CD14-positive monocyte (primary cell): ENCODE data around the gene TTC38. TPM values are rescaled to one million over a fixed set of nuclear protein-coding genes. Genes with fewer than 3 reads are reported as not detected.

Experiments
- DNase-seq, 3 donors: peaks; one replicate each; pipeline ENCODE4 v3.0.0-alpha.2; 2011 to 2022
- H2AFZ ChIP-seq: 2 replicates; pipeline ENCODE4 v1.6.0; 2012; ENCODE audit warnings: mild to moderate bottlenecking, low read depth, low read length, inconsistent platforms; ENCODE audit not compliant: insufficient read depth, poor library complexity, severe bottlenecking
- H3K27ac ChIP-seq, 2 donors: 1 replicate in 1 of 2; 2 replicates in 1 of 2; pipeline ENCODE4 v1.5.1; 2012 to 2013; ENCODE audit warnings: low read length in 2 of 2, control low read depth in 1 of 2, inconsistent platforms in 1 of 2, low read depth in 1 of 2, mild to moderate bottlenecking in 1 of 2
- H3K27me3 ChIP-seq, 2 donors: one replicate each; pipeline versions ENCODE4 v1.6.0 to v1.6.1; 2011 to 2013; ENCODE audit warnings: low read length in 2 of 2; ENCODE audit not compliant: control insufficient read depth in 2 of 2, insufficient read depth in 2 of 2
- H3K36me3 ChIP-seq, 2 donors: replicated peaks in 1 of 2; 1 replicate in 1 of 2; 2 replicates in 1 of 2; pipeline versions ENCODE4 v1.5.1 to v1.6.1; 2012 to 2013; ENCODE audit warnings: low read length in 2 of 2, control low read depth in 1 of 2, inconsistent platforms in 1 of 2, mild to moderate bottlenecking in 1 of 2; ENCODE audit not compliant: insufficient read depth in 2 of 2, control insufficient read depth in 1 of 2
- H3K4me1 ChIP-seq, 2 donors: 1 replicate in 1 of 2; 2 replicates in 1 of 2; pipeline versions ENCODE4 v1.5.1 to v1.6.1; 2012 to 2013; ENCODE audit warnings: low read length in 2 of 2, control low read depth in 1 of 2, inconsistent platforms in 1 of 2, mild to moderate bottlenecking in 1 of 2, moderate library complexity in 1 of 2; ENCODE audit not compliant: insufficient read depth in 2 of 2, control insufficient read depth in 1 of 2
- H3K4me2 ChIP-seq: replicated peaks from 2 replicates; pipeline ENCODE3; 2012; ENCODE audit warnings: low read length, moderate library complexity, mild to moderate bottlenecking; ENCODE audit not compliant: poor library complexity, severe bottlenecking; ENCODE audit errors: extremely low read depth
- H3K4me3 ChIP-seq, 3 experiments: fragments of 200-600 bp in 1 of 3; sonication (generic) in 1 of 3; replicated peaks in 1 of 3; 1 replicate in 2 of 3; 2 replicates in 1 of 3; pipeline ENCODE4 v1.5.1; 2011 to 2013; ENCODE audit warnings: low read length in 3 of 3, mild to moderate bottlenecking in 3 of 3, control low read depth in 2 of 3, low read depth in 2 of 3, inconsistent platforms in 1 of 3, moderate library complexity in 1 of 3
- H3K79me2 ChIP-seq: 2 replicates; pipeline ENCODE4 v1.6.0; 2012; ENCODE audit warnings: mild to moderate bottlenecking, control low read depth, inconsistent platforms, low read length, moderate library complexity; ENCODE audit not compliant: insufficient read depth
- H3K9ac ChIP-seq: 2 replicates; pipeline ENCODE4 v1.6.0; 2017; ENCODE audit warnings: low read length, mild to moderate bottlenecking; ENCODE audit not compliant: insufficient read depth, poor library complexity, severe bottlenecking
- H3K9me3 ChIP-seq, 2 donors: replicated peaks in 1 of 2; 1 replicate in 1 of 2; 2 replicates in 1 of 2; pipeline versions ENCODE4 v1.5.1 to v1.6.1; 2012 to 2013; ENCODE audit warnings: low read length in 2 of 2, control low read depth in 1 of 2; ENCODE audit not compliant: control insufficient read depth in 1 of 2, insufficient read depth in 1 of 2
- H4K20me1 ChIP-seq: 2 replicates; pipeline ENCODE4 v1.6.0; 2012; ENCODE audit warnings: mild to moderate bottlenecking, low read length, control low read depth, moderate library complexity; ENCODE audit not compliant: insufficient read depth
- H3K27ac Mint-ChIP-seq, 7 donors: one replicate each; pipeline ENCODE4 v1.8.0; 2020; ENCODE audit warnings: mild to moderate bottlenecking in 7 of 7, mixed read lengths in 7 of 7, moderate library complexity in 6 of 7, inconsistent platforms in 2 of 7
- H3K27me3 Mint-ChIP-seq, 3 donors: one replicate each; pipeline ENCODE4 v1.8.0; 2021 to 2022; ENCODE audit warnings: low read depth in 3 of 3, mild to moderate bottlenecking in 3 of 3, mixed read lengths in 3 of 3, moderate library complexity in 3 of 3, inconsistent platforms in 1 of 3
- H3K36me3 Mint-ChIP-seq, 2 donors: one replicate each; pipeline ENCODE4 v1.8.0; 2020; ENCODE audit warnings: mixed read lengths in 2 of 2, inconsistent platforms in 1 of 2, mild to moderate bottlenecking in 1 of 2
- H3K4me1 Mint-ChIP-seq: one replicate; pipeline ENCODE4 v1.8.0; 2020; ENCODE audit warnings: mild to moderate bottlenecking, mixed read lengths
- H3K4me3 Mint-ChIP-seq, 2 donors: one replicate each; pipeline ENCODE4 v1.8.0; 2020; ENCODE audit warnings: mild to moderate bottlenecking in 2 of 2, mixed read lengths in 2 of 2, moderate library complexity in 1 of 2
- H3K9me3 Mint-ChIP-seq, 7 donors: one replicate each; pipeline ENCODE4 v1.8.0; 2020 to 2022; ENCODE audit warnings: mixed read lengths in 7 of 7, mild to moderate bottlenecking in 6 of 7, moderate library complexity in 6 of 7, inconsistent platforms in 2 of 7
- WGBS: methylation state at CpG from one replicate; pipeline ENCODE4 v1.1.5; 2013; ENCODE audit warnings: missing lambda C conversion rate; ENCODE audit not compliant: insufficient coverage; 5-methylcytosine and 5-hydroxymethylcytosine counted together
- intact Hi-C, 2 donors: fragments of 100-400 bp; cut with micrococcal nuclease; formaldehyde crosslinking; loops; one replicate each; pipeline versions ENCODE4 v1.15.0 to v1.15.1; 2023
- polyA plus RNA-seq, 3 donors: library from polyadenylated mRNA; depleted of rRNA in 1 of 3; unstranded in 2 of 3; stranded (reverse) in 1 of 3; fragments of 300-500 nt in 2 of 3; fragments of >200 nt in 1 of 3; fragmentation: Illumina TruSeq in 2 of 3; gene quantifications; 1 replicate in 2 of 3; 2 replicates in 1 of 3; pipeline ENCODE4 v1.2.3, GENCODE V29; 2012 to 2021
- TF ChIP-seq, protein P1 (sequence below): fragments of 200-600 bp; IDR thresholded peaks from one replicate; pipeline ENCODE4 v1.8.0; 2022; ENCODE audit warnings: antibody characterized with exemption, mild to moderate bottlenecking

The TTC38 gene
- polyA plus RNA-seq, 3 donors, result 14.7 to 22.5 (median 17.0) TPM

DNA sequence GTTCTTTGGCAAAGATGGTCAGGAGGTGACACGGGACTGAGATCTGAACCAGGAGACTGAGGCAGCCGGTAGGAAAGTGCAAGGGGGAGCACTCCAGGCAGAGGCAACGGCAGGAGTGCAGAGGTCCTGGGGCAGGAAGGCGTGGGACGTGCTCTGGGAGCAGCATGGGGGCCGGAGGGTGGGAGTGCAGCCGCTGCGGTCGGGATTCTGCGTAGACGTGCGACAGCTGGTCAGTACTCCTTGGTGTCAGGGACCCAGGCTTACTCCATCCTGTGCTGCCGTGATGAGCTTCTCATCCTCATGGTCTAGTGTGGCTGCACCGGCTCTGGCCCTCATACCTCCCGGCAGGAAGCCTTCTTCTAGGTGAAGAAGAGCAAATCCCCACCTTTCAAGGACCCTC, 50.8 kb downstream of the TTC38 start:
- H3K36me3 Mint-ChIP-seq, result peaks cover 76 to 91% of the 10 kb centered on the region in 2 donors
- Histone ChIP-seq H3K4me3 (no peak overlapping the region), H3K27me3 (no peaks in the 10 kb centered on the region), H3K36me3 (peaks cover 60 to 92% of the 10 kb centered on the region in 2 donors), H3K9me3 (no peaks in the 10 kb centered on the region), H3K79me2 (peaks cover 41% of the 10 kb centered on the region), H3K9ac (no peak overlapping the region), H4K20me1 (no peaks in the 10 kb centered on the region), H2AFZ (no peak overlapping the region), H3K4me2 (no peak overlapping the region), H3K4me1 (no peaks in the 10 kb centered on the region), H3K27ac (no peak overlapping the region)
- no peaks in the 10 kb centered on the region for H3K9me3 Mint-ChIP-seq
- TF ChIP-seq, protein P1, sequence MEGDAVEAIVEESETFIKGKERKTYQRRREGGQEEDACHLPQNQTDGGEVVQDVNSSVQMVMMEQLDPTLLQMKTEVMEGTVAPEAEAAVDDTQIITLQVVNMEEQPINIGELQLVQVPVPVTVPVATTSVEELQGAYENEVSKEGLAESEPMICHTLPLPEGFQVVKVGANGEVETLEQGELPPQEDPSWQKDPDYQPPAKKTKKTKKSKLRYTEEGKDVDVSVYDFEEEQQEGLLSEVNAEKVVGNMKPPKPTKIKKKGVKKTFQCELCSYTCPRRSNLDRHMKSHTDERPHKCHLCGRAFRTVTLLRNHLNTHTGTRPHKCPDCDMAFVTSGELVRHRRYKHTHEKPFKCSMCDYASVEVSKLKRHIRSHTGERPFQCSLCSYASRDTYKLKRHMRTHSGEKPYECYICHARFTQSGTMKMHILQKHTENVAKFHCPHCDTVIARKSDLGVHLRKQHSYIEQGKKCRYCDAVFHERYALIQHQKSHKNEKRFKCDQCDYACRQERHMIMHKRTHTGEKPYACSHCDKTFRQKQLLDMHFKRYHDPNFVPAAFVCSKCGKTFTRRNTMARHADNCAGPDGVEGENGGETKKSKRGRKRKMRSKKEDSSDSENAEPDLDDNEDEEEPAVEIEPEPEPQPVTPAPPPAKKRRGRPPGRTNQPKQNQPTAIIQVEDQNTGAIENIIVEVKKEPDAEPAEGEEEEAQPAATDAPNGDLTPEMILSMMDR, result no peak
- WGBS, result 98% methylated on average over 15 of the region's 15 CpGs
- no peak overlapping the region for H3K4me3 Mint-ChIP-seq
- no peak for DNase-seq
- H3K27me3 Mint-ChIP-seq, result no peaks in the 10 kb centered on the region
- intact Hi-C loops, result no loop called here
- peak overlapping the region in 3 of 7 donors; percentile 6 to 24 (median 20) for H3K27ac Mint-ChIP-seq
- H3K4me1 Mint-ChIP-seq, result no peaks in the 10 kb centered on the region

DNA sequence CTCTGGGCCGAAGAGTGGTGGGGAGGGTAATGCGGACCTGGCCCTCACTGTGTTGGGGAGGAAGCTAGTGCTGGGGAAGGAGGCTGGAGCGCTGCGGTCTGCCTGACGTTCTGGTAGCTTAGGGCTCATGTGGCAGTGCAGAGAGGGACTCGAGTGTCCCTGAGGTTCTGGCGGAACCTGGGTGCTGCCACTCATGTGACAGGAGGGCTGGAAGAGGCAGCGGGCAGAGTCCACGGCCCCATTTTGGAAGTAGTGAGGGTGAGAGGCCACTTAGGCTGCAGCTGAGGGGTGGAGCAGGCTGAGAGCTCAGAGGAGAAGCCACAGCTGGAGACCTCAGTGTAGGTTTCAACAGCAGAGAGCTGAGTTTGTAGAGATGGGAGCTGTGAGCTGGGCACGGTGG, 51.5 kb downstream of the TTC38 start:
- H3K27ac Mint-ChIP-seq, result peak overlapping the region in 2 of 7 donors; percentile 20 to 69
- H3K4me1 Mint-ChIP-seq, result no peaks in the 10 kb centered on the region
- 95% methylated on average over 10 of the region's 10 CpGs for WGBS
- TF ChIP-seq, protein P1, result no peak
- Histone ChIP-seq H3K79me2 (peaks cover 41% of the 10 kb centered on the region), H3K27ac (no peak overlapping the region), H3K4me2 (no peak overlapping the region), H3K4me1 (no peaks in the 10 kb centered on the region), H3K27me3 (no peaks in the 10 kb centered on the region), H4K20me1 (no peaks in the 10 kb centered on the region), H3K4me3 (no peak overlapping the region), H2AFZ (no peak overlapping the region), H3K36me3 (peaks cover 64 to 92% of the 10 kb centered on the region in 2 donors), H3K9me3 (no peaks in the 10 kb centered on the region), H3K9ac (no peak overlapping the region)
- peaks cover 0 to 2% (median 0%) of the 10 kb centered on the region in 3 donors for H3K27me3 Mint-ChIP-seq
- peaks cover 81 to 93% of the 10 kb centered on the region in 2 donors for H3K36me3 Mint-ChIP-seq
- no peaks in the 10 kb centered on the region for H3K9me3 Mint-ChIP-seq
- no peak for DNase-seq
- no peak overlapping the region for H3K4me3 Mint-ChIP-seq
- intact Hi-C loops, result no loop called here
